Measurements from ENCODE around the gene PRKCA. TPM values are rescaled to one million over a fixed set of nuclear protein-coding genes. Genes with fewer than 3 reads are reported as not detected.

Gene PRKCA
- total and polyA plus RNA-seq, 9 of the 15 experiments (the other 6 are each of a cell fraction or from before 2014, with no cell fraction given) = 3.2 to 33.0 (median 17.8) TPM

GRCh38 chr17:66466106-66466820 lies 163.8 kb downstream of the PRKCA start (continued):
- TF ChIP-seq CLOCK (CRISPR knock-in tag; IDR thresholded peaks at IDR 0.05; ENCODE audit: borderline replicate concordance) (no peak), TFAM (CRISPR knock-in tag; conservative IDR thresholded peaks at IDR 0.05) (no peak), SMARCE1 (IDR thresholded peaks at IDR 0.05) (no peak), RBM25 (IDR thresholded peaks at IDR 0.05; ENCODE audit: low read depth, low read length, severe bottlenecking) (no peak), ZNF384 (IDR thresholded peaks at IDR 0.05; ENCODE audit: low read depth, low read length) (no peak), MLLT1 (IDR thresholded peaks at IDR 0.05) (no peak), HBP1 (CRISPR knock-in tag; IDR thresholded peaks at IDR 0.05) (no peak), CBX2 (IDR thresholded peaks at IDR 0.05; ENCODE audit: insufficient read depth, low read length, poor library complexity, severe bottlenecking) (no peak), KLF6 (CRISPR knock-in tag; IDR thresholded peaks at IDR 0.05; ENCODE audit: borderline replicate concordance) (no peak), KAT8 (IDR thresholded peaks at IDR 0.05; ENCODE audit: low read depth) (no peak), ZNF3 (CRISPR knock-in tag; IDR thresholded peaks at IDR 0.05) (no peak), ZSCAN29 (IDR thresholded peaks at IDR 0.05) (no peak), ZNF668 (CRISPR knock-in tag; IDR thresholded peaks at IDR 0.05) (peak; percentile 63; the same call in 1 of the 2 replicates)

Measured in K562 (cell line).